NCI-H774 (cell line): Measurements from ENCODE around the gene MEF2D.

Experiments used
- DNase-seq: peaks from one replicate; lab custom pipeline; 2025; lab: John Stamatoyannopoulos, UW

Gene MEF2D

GRCh38 chr1:156487862-156488261, 12.7 kb downstream of the MEF2D start:
- DNase-seq: no peak

GRCh38 chr1:156486421-156487344, 13.9 kb downstream of the MEF2D start:
- no peak for DNase-seq

GRCh38 chr1:156485984-156486383, 14.6 kb downstream of the MEF2D start:
- no peak for DNase-seq

GRCh38 chr1:156484480-156485058, 16.0 kb downstream of the MEF2D start:
- DNase-seq: no peak

- DNase-seq: no peak
Measured at GRCh38 chr1:156483397-156483796, 17.2 kb downstream of the MEF2D start.

GRCh38 chr1:156482276-156482675, 18.3 kb downstream of the MEF2D start:
- no peak for DNase-seq

- no peak for DNase-seq
Measured at GRCh38 chr1:156481527-156481926, 19.0 kb downstream of the MEF2D start.

- no peak for DNase-seq
Measured at GRCh38 chr1:156480411-156481192, 20.0 kb downstream of the MEF2D start.

- no peak for DNase-seq
Measured at GRCh38 chr1:156480016-156480370, 20.6 kb downstream of the MEF2D start.

- DNase-seq: no peak
Measured at GRCh38 chr1:156479093-156480015, 21.2 kb downstream of the MEF2D start.

- DNase-seq: no peak
Measured at GRCh38 chr1:156478250-156478627, 22.3 kb downstream of the MEF2D start.

- no peak for DNase-seq
Measured at GRCh38 chr1:156477526-156478249, 22.9 kb downstream of the MEF2D start.

GRCh38 chr1:156476501-156477298, 23.9 kb downstream of the MEF2D start:
- DNase-seq: no peak

GRCh38 chr1:156475568-156476500, 24.7 kb downstream of the MEF2D start:
- DNase-seq: no peak

- no peak for DNase-seq
Measured at GRCh38 chr1:156474966-156475365, 25.6 kb downstream of the MEF2D start.

GRCh38 chr1:156471496-156472490, 28.8 kb downstream of the MEF2D start:
- peak; percentile 96 for DNase-seq

GRCh38 chr1:156470473-156470872, 30.1 kb downstream of the MEF2D start:
- DNase-seq: no peak
